Activated effector memory CD4-positive, alpha-beta T cell treated with Interleukin-2 at 50 U/mL for 16 hours (primary cell): ENCODE data around the gene SNX8.

Experiments
- DNase-seq: peaks from one replicate; pipeline ENCODE4 v3.0.0-alpha.2; 2020

The SNX8 gene

DNA sequence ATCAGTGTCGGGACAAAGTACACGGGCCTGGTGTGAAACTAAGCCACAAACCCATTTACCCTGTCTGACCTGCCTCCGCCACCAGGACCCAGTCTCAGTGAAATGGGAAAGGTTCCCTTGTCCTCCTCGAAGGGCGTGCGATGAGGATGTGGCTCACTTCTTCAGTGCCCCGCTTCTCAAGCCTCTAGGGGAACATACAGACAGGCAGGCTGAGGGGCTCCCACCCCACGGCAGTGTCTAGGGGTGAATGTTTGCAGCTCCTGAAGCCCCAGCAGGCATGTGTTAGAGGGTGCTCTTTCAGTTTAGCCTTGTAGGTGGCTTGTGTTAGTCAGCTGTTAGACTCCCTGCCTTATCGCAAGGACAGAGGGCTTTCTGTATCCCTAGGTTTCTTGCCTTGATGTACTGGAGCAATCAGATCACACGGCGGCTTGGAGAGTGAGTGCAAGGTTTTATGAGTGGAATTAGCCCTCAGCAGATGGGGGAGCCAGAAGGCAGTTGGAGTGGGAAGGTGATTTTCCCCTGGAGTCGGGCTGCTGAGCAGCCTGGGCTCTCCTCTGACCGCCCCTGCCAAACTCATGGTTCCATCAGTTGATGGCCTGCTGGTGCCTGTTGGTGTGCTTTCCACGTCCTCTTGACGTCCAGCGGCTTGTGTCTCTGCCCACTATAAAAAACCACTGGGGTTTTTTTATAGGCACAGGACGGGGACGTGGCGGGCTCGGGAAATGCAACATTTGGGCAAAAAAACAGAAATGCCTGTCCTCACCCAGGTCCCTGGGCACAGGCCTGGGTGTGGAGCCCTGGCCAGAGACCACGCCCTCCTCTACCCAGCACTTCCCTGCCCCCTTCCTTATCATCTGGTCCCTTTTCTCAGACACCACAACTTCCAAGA, 71.5 kb downstream of the SNX8 start:
- peak; percentile 4 for DNase-seq

DNA sequence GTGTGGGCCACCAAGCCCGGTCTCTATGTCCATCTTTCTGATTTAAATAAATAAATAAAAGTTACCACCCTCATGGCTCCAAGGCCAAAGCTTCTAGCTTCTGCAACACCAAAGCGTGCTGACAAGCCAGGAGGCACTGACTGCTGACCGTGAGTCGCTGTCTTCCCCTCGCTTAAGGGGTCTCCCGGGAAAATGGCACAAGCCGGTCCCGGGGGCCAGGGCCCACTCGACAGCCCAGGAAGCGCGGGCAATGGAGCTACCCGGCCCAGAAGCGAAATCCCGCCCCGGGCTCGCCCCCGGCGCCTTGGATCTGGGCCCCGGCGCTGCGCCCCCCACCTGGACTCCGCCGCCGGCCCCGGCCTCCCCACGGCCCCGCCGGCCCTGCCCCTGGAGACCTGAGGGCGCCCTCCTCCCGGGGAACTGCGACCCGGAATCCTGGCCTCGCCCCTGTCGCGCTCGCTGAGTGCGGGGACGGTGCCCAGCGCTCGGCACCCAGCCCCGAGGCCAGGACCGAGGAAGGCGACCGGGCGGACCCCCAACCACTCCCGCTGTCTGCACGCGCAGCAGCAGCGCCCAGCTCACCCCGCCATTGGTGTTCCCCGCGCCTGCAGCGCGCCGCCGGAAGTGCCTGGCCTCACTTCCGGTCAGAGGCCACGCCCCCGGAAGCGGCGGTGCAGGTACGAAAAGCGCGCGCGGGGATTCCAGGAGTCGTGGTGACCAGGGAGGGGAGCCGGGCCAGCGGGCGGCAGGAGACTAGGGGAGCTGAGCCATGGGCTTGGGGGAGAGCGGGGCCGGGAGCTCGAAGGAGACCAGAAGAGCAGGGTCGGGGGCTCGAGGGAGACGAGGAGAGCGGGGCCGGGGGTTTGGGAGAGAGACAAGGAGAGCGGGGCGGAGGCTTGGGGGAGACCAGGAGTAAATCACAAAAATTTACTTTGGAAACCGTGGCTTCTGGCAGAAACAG, 72.4 kb downstream of the SNX8 start, which contains the start of the genes MRM2 and NUDT1:
Gene MRM2, minus strand, starts transcription at position 626 of the 961 bp plus-strand sequence. Its CDS starts 36 bp downstream, at position 590.
Gene NUDT1, plus strand, starts transcription at position 647 of the 961 bp plus-strand sequence. CDS start 2,349 bp downstream, outside the sequence.
- peak; percentile 56 for DNase-seq

DNA sequence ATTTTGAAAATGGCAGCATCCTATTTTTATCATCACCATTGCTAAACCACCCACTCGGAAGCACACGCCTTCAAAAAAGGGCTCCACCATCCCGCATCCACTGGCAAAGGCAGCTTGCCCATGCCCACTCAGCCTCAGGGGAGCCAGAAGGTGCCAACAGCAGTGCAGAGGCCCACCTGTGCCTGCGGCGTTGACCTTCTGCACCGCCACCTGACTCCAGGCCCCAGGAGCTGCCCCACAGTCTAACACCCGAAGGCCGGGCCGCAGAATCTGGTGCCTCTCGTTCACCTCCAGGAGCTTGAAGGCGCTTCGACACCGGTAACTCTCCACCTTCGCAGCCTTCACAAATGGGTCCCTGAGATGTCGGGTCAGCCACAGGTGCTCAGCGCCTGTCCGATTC, 75.0 kb downstream of the SNX8 start:
- no peak for DNase-seq

GRCh38 chr7:2237109-2237602, 77.1 kb downstream of the SNX8 start:
- DNase-seq = no peak

DNA sequence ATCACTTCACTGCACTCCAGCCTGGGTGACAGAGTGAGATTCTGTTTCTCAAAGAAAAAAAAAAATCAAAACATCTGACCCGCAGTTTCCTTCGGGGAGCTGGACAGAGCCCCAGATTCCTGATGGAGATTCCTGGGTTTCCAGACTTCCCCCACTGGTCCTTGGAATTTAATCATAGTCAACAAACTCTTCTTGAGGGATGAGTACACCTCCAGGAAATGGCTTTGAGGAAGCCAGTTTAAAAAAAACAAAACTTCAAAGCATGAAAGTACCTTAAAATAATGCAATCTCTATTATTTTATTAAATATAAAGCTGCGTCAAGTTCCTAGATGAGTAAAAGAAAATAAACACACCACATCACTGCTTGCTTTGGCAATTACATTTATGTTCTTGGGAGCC, 80.3 kb downstream of the SNX8 start:
- no peak for DNase-seq

DNA sequence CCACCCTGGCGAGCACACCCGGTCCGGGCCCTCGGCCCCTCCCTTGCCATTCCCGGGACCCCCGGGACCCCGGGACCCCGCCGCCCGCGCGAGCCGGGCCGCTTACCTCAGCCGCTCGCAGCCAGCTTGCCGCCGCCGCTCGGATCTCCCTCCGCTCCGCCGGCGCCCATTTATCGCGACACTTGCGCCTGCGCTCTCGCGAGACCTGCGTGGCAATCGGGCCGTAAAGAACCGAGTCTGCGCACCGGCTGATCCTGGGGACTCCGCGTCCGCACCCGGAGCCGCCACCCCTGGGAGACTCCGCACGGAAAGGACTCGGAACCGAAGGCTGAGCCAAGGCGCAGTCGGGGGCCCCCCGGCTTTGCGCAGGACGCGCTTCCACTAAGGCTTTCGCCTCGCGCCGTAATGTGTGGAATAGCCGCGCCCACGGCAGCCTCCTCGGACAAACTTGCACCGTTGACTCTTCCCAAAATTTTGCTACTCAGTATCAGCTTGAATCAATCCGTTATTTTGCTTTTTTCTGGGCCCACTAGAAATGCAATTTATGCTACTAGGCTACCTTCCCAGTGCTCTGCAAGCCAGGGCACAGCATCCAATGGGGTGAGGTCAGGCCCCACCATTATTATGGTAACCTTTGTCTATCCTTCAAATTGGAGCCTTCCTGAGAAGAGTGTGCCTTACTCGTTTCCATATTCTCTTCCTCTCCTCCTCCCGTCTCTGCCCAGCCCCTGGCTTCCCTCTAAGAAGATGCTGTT, 81.3 kb downstream of the SNX8 start, which contains the start of gene MAD1L1:
Gene MAD1L1, minus strand, starts transcription at position 180 of the 755 bp plus-strand sequence. CDS start 2,812 bp downstream, outside the sequence.
- DNase-seq = peak; percentile 77

DNA sequence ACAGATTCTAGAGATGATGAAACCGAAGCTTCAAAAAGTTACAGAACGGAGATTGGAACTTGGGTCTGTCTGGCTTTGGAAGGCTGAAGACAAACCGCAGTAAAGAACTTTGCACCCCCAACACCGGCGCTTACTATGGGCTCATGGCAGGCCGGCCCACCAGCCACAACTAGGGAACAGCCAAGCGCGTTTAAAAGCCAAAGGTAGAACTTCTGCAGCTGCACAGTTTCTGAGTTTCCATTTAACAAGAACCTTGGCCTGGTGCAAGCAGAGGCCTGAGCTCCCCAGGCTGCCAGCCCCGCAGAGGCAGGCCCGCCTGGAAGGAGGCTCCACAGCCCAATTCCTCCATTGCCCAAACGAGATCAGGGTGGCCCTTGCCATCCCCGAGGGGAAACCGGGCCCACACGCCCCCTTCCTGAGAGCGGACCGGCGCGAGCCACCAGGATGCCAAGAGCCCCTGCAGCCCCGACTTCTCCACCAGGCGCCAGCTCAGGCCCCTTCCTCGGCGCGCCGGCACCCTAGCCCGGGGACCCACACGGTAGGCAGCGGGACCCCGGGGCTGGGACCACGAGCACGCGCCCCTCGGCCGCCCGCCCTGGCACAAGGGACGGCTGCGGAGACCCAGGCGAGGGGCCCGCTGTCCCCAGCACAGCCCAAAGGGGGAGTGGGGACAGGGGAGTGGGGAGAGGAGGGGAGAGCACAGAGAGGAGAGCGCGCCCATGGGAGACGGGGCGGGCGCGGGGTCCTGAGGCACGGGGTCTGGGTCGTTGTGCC, 82.1 kb downstream of the SNX8 start:
- DNase-seq = peak; percentile 8

- DNase-seq = no peak
Observed at GRCh38 chr7:2230882-2231281, 83.4 kb downstream of the SNX8 start.

GRCh38 chr7:2230226-2230625, 84.0 kb downstream of the SNX8 start:
- DNase-seq = no peak

DNA sequence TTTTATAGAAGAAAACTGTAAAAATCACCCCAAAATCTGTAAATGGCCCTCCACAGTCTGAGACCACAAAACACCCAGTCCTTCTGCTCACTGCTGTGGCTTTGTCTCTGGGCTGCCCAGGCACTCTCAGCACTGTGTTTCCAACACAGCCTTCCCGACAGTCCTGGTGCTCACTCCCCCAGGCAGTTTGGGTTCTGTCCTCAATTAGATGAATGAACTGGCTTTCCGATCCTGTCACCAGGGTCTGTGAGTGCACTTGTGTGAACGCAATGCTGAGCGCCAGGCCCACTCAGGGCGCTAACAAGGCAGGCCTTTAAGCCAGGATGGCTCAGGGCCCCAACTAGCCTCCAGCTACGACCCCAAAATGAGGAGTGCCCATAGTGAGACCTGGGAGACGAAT, 84.8 kb downstream of the SNX8 start:
- DNase-seq = no peak

DNA sequence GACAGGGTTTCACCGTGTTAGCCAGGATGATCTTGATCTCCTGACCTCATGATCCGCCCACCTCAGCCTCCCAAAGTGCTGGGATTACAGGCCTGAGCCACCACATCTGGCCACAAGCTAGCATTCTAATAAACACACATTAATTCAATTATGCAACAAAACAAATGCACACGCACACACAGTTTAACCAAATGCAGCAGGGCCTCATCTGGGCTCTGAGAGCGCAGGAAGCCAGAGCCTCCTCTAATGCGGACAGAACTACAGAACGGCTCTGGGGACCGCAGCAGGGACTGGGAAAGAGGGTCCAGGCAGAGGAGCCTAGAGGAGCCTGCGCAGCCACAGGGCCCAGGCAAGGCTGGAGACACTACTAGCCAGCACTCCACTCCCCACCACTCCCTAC, 85.3 kb downstream of the SNX8 start:
- no peak for DNase-seq

DNA sequence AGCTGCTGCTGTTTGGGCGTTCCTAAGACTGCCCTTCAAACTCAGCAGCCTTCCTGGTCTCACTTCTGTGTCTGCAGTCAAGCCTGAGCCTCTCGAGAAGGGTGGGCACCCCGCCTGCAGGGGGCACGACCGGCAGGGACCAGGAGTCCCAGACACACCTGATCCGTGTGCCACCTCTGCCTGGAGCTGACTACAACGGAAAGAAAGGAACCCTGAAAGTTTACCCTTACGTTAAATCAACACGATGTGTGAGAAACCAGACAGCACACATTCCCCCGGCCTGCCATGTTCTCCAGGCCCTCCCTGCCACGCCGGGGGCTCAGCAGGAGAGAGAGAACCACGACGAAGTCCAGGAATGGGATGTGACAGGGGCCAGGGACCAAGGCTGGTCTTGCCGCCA, 86.5 kb downstream of the SNX8 start:
- no peak for DNase-seq

GRCh38 chr7:2225830-2226229, 88.4 kb downstream of the SNX8 start:
- DNase-seq = no peak

DNA sequence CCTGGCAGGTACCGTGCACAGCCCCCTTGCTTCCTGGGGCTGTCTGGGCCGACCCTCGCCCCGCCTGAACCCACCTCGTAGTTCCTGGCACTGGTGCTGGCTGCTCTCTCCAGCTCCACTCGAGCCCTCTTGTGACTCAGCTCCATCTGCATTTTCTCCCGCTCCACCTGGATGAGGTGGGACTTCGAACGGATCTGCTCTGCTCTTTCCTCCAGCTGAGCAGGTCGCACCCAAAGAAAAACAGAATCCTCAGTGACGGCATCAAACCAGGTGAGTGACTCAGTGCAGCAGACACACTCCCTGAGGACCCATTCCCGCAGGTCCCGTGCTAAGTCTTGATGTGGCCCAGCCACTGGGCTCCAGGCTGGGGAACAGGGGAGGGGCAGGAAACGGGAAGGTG, 88.9 kb downstream of the SNX8 start:
- DNase-seq = no peak

- no peak for DNase-seq
Observed at GRCh38 chr7:2224934-2225333, 89.3 kb downstream of the SNX8 start.

GRCh38 chr7:2224491-2224928, 89.7 kb downstream of the SNX8 start:
- no peak for DNase-seq

DNA sequence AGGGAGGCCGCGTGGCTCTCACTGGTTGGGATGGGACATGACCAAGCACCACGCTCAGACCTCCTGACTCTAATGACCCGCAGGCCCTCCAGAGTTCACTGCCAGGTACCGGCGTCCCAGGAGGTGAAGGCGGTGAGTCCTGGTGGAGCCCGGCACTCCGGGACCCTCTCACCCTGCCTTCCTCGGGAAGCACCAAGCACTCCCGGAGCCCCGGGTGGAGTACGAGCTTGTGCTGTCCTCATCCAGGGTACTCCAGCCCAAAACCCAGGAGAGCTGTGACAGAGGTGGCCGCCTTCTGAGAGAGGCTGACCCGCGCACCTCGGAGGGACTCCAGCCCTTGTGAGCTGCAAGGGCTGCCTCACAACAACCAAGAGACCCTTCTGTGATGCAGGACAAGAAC, 90.9 kb downstream of the SNX8 start:
- no peak for DNase-seq

DNA sequence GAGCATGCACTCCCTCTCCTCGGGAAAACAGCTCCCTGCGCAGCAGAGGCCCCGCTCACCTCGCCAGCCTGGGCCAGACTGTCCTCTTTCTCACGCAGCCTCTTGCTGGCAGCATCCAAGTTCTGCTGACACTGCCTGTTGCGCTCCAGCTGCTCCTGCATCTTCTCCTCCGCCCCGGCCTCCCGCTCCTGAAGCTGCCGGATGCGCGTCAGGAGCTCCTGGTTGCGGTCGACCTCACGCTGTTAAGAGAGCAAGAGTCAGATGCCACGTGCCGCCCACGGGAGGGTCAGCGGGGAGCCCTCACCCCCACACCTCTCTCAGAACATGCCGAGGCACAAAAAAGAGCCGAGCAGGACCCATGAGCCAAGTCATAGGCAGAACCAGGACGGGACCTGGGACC, 91.7 kb downstream of the SNX8 start:
- DNase-seq = no peak

DNA sequence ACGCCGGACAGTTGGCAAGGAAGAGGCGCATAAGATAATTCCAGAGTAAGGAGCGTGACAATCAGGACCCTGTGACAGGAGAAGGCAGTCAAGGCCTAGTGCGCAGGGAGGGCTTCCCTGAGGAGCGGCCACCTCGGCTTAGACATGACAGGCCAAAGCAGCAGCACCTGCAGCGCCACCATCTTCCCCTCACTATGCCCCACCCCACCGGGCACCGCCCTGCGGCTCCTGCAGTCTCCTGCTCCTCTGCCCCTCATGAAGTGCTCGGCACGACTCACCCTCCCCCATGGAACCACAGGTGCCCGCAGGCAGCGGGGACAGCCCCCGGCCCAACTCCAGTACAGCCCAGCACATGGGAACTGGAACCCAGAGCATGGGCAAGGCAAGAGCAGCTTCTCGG, 93.3 kb downstream of the SNX8 start:
- DNase-seq = no peak

DNA sequence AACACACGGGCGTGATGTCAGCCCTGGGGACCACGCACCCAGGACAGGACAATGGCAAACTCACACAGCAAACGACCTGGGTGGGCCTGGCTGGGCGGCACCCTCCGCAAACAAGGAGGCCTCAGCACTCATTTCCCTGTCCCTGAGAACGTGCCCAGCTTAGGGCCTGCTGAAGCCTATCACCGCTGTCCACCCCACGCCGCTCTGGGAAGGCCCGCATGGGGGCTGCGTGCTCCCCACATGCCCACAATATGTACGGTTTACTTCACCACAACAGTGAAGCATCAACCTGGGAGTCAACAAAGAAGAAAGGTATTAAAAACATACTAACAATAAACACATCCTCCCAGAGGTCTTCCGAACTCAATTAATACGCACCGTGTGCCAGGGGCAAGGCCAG, 93.7 kb downstream of the SNX8 start:
- no peak for DNase-seq

DNA sequence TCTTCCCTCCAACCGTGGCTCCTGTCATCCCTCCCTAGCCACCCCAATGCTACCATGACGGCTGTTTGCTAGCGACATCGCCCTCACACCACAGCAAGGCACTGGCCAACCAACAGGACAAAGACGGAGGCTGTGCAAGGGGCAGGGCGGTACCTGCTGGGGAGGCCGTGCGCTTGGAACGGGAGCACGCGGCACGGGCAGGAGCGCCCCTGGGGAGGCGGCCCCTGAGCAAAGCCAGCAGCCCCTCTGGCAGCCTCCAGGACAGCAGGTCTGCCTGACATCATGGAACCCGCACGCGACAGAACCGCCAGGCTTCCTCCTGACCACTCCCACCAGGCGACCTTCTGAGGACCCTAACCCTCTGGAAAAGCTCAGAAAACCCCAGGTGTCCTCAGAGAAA, 94.2 kb downstream of the SNX8 start:
- no peak for DNase-seq

- DNase-seq = no peak
Observed at GRCh38 chr7:2219606-2220005, 94.6 kb downstream of the SNX8 start.
